Measurements from ENCODE around the gene DPT. TPM values are rescaled to one million over a fixed set of nuclear protein-coding genes. Genes with fewer than 3 reads are reported as not detected.

The DPT gene
- total and polyA plus RNA-seq, 10 of the 15 experiments (the other 5 are each of a cell fraction or from before 2014, with no cell fraction given) = 0.05 to 0.10 TPM; not detected in 8

- no peak for TF ChIP-seq MLLT1 (IDR thresholded peaks at IDR 0.05)
- TF ChIP-seq LARP7 (IDR thresholded peaks at IDR 0.05) = no peak
- TF ChIP-seq SREBF2 (IDR thresholded peaks at IDR 0.05; ENCODE audit: low read length) = no peak
- TF ChIP-seq ZNF384 (IDR thresholded peaks at IDR 0.05; ENCODE audit: borderline replicate concordance, low read depth, low read length) = no peak
- no peak for TF ChIP-seq SUPT20H (IDR thresholded peaks at IDR 0.05; ENCODE audit: borderline replicate concordance, control insufficient read depth, low read depth, low read length)
- TF ChIP-seq SIX5 (IDR thresholded peaks at IDR 0.05; ENCODE audit: low read depth, low read length, severe bottlenecking) = no peak
- no peak for TF ChIP-seq TCF7 (IDR thresholded peaks at IDR 0.05; ENCODE audit: borderline replicate concordance)
Measured at GRCh38 chr1:168735974-168736373, 7.0 kb upstream of the DPT start (continued).

- SMC1A ChIA-PET (ENCODE audit: uncharacterized antibody, unreplicated experiment) = interaction anchor here (0.6 to 4.1 kb wide), 4 partner anchors 374 to 622 kb away, joined by 3 to 24 read pairs (median 4); no protein-coding TSS in a partner anchor
- RAD21 ChIA-PET (ENCODE audit: unreplicated experiment) = interaction anchor here (0.6 to 1.8 kb wide), 9 partner anchors 98 to 613 kb away, joined by 3 to 13 read pairs (median 3); no protein-coding TSS in a partner anchor
- in situ Hi-C loops (cut with MboI) = no loop called here
- no peak overlapping the region for H2AFZ ChIP-seq (ENCODE audit: control insufficient read depth, low read depth, low read length)
- WGBS (ENCODE audit: insufficient coverage, insufficient replicate concordance, low lambda C conversion rate, missing lambda C conversion rate) = 0% methylated on average over 1 of the region's 1 CpG
- no peak for DNase-seq (ENCODE audit: low read depth, low spot score)
- intact Hi-C loops (cut with micrococcal nuclease; ENCODE audit: unreplicated experiment) = no loop called here
- no peak for TF ChIP-seq NFYB (IDR thresholded peaks at IDR 0.05; ENCODE audit: insufficient read depth, low read depth, low read length)
- no peak for TF ChIP-seq BACH1 (IDR thresholded peaks at IDR 0.05; ENCODE audit: borderline replicate concordance)
- no peak for TF ChIP-seq KAT2A (conservative IDR thresholded peaks at IDR 0.05; ENCODE audit: control insufficient read depth, low read depth, low read length)
- TF ChIP-seq RAD21 (IDR thresholded peaks at IDR 0.05; ENCODE audit: insufficient read depth, low read depth, low read length) = peak; percentile 36; the same call in 1 of the 2 replicates
- TF ChIP-seq SMC3 (IDR thresholded peaks at IDR 0.05; ENCODE audit: borderline replicate concordance, low read length) = peak; percentile 12; the same call in 1 of the 2 replicates
- TF ChIP-seq, protein P1, sequence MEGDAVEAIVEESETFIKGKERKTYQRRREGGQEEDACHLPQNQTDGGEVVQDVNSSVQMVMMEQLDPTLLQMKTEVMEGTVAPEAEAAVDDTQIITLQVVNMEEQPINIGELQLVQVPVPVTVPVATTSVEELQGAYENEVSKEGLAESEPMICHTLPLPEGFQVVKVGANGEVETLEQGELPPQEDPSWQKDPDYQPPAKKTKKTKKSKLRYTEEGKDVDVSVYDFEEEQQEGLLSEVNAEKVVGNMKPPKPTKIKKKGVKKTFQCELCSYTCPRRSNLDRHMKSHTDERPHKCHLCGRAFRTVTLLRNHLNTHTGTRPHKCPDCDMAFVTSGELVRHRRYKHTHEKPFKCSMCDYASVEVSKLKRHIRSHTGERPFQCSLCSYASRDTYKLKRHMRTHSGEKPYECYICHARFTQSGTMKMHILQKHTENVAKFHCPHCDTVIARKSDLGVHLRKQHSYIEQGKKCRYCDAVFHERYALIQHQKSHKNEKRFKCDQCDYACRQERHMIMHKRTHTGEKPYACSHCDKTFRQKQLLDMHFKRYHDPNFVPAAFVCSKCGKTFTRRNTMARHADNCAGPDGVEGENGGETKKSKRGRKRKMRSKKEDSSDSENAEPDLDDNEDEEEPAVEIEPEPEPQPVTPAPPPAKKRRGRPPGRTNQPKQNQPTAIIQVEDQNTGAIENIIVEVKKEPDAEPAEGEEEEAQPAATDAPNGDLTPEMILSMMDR (IDR thresholded peaks at IDR 0.05 in 2 of 3, conservative IDR thresholded peaks at IDR 0.05 in 1 of 3; ENCODE audit: control insufficient read depth in 2 of 3, extremely low read depth in 1 of 3, insufficient read depth in 1 of 3, low read depth in 3 of 3, low read length in 3 of 3) = peak in 1 of 3 experiments; percentile 25; a peak in 1 of 6 replicates
- POLR2A ChIA-PET = no interaction called here
- no peak overlapping the region for H3K9ac ChIP-seq (ENCODE audit: control insufficient read depth, insufficient read depth, low read length)
- no peak overlapping the region for H3K27ac ChIP-seq (ENCODE audit: control insufficient read depth, insufficient read depth)
- ATAC-seq = no peak
- H3K4me1 ChIP-seq (ENCODE audit: control insufficient read depth, insufficient read depth, low read length) = no peaks in the 10 kb centered on the region
- H3K4me2 ChIP-seq (ENCODE audit: control insufficient read depth, insufficient read depth) = no peak overlapping the region
- peaks cover 0 to 3% of the 10 kb centered on the region in 2 experiments; a peak in 2 of 4 replicates for H3K27me3 ChIP-seq (replicated peaks in 1 of 2; ENCODE audit: control insufficient read depth in 2 of 2, insufficient read depth in 2 of 2, low read length in 1 of 2)
- H3K36me3 ChIP-seq (ENCODE audit: control insufficient read depth in 2 of 2, insufficient read depth in 2 of 2, low read length in 1 of 2) = no peaks in the 10 kb centered on the region
- no peaks in the 10 kb centered on the region for H3K79me2 ChIP-seq (ENCODE audit: control insufficient read depth, insufficient read depth, low read length)
- H3K4me3 ChIP-seq = no peak overlapping the region
- BruUV-seq (replicated peaks) = no TSS peak
- CTCF ChIA-PET = interaction anchor here (1.0 to 3.4 kb wide), 6 partner anchors 9 to 612 kb away, joined by 3 to 20 read pairs (median 4); no protein-coding TSS in a partner anchor
- FAIRE-seq = no peak
- no peaks in the 10 kb centered on the region for H3K9me3 ChIP-seq (replicated peaks; ENCODE audit: control insufficient read depth, insufficient read depth, low read length)
- H4K20me1 ChIP-seq (ENCODE audit: control insufficient read depth, insufficient read depth) = no peaks in the 10 kb centered on the region
Measured at GRCh38 chr1:168734946-168735345, 5.9 kb upstream of the DPT start.
